ENCODE data around the gene SPACA6. TPM values are rescaled to one million over a fixed set of nuclear protein-coding genes. Genes with fewer than 3 reads are reported as not detected.

SPACA6 gene
- total and polyA plus RNA-seq, 2 of the 8 experiments (the other 6 are each of a cell fraction or from before 2014, with no cell fraction given), result 7.1 to 7.5 TPM

DNA sequence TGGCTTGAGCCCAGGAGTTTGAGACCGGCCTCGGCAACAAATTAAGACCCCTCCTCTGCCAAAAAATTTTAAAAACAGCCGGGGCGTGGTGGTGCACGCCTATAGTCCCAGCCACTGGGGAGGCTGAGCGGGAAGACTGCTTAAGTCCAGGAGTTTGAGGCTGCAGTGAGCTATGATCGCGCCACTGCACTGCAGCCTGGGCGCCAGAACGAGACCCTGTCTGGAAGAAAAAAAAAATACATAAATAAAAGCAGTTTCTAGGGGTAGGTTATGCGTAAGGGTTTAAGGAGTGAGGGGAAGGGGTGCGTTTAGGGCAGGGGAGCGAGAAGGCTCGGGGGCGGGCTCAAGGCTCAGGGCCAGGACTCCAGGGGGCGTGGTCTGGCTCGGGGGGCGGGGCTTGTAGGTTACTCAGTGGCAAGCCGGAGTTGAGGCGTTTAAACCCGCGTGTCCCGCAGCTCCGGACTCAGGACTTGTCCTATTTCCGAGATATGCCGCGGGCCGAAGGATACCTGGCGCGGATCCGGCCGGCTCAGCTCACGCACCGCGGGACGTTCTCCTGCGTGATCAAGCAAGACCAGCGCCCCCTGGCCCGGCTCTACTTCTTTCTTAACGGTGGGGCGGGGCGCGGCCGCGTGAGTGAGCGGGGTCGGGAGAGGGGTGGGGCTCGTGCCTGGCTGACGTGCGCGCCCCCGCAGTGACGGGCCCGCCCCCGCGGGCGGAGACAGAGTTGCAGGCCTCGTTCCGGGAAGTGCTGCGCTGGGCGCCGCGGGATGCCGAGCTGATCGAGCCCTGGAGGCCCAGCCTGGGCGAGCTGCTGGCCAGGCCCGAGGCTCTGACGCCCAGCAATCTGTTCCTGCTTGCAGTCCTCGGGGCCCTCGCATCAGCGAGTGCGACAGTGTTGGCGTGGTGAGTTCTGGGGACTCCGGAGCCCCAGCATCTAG, 10.7 kb downstream of the SPACA6 start (continued):
- no peak for TF ChIP-seq CHD7 (IDR thresholded peaks at IDR 0.05; ENCODE audit: insufficient replicate concordance, low read length)
- no peak for TF ChIP-seq SUZ12 (IDR thresholded peaks at IDR 0.05; ENCODE audit: low read length)
- 0 out of 4 replicates have a peak, but pooled peaks of 1 of the 2 experiments have one; percentile 26 for TF ChIP-seq HDAC2 (IDR thresholded peaks at IDR 0.05; ENCODE audit: borderline replicate concordance in 1 of 2, low read depth in 2 of 2, low read length in 2 of 2)
- TF ChIP-seq PHF8 (conservative IDR thresholded peaks at IDR 0.05; ENCODE audit: low read depth, low read length), result peak; percentile 65
- no peak for TF ChIP-seq E2F6 (IDR thresholded peaks at IDR 0.05)
- no peak for TF ChIP-seq TEAD4 (IDR thresholded peaks at IDR 0.05; ENCODE audit: low read depth, low read length)
- TF ChIP-seq POLR2AphosphoS5 (IDR thresholded peaks at IDR 0.05; ENCODE audit: low read depth, low read length), result peak; percentile 74
- no peak for TF ChIP-seq SP2 (IDR thresholded peaks at IDR 0.05; ENCODE audit: low read length)
